Smooth muscle cell (in vitro differentiated cells): Measurements from ENCODE around the gene NOS1AP. TPM values are rescaled to one million over a fixed set of nuclear protein-coding genes. Genes with fewer than 3 reads are reported as not detected.

Experiments
- DNase-seq: peaks from one replicate; lab custom pipeline; 2025; ENCODE audit not compliant: unreplicated experiment; lab: John Stamatoyannopoulos, UW
- H2AFZ ChIP-seq: fragments of 200-600 bp; sonication (generic); 2 replicates; pipeline ENCODE4 v1.6.0; 2016; ENCODE audit warnings: antibody characterized with exemption, low read depth, mild to moderate bottlenecking
- H3F3A ChIP-seq: fragments of 200-600 bp; sonication (generic); 2 replicates; pipeline ENCODE4 v1.6.0; 2017; ENCODE audit warnings: antibody characterized with exemption, low read depth
- H3K27ac ChIP-seq: fragments of 200-600 bp; sonication (generic); 2 replicates; pipeline ENCODE4 v1.5.1; 2016; ENCODE audit warnings: low read depth, mild to moderate bottlenecking
- H3K27me3 ChIP-seq: fragments of 200-600 bp; sonication (generic); 2 replicates; pipeline ENCODE4 v1.6.1; 2016; ENCODE audit warnings: low read depth, mild to moderate bottlenecking
- H3K36me3 ChIP-seq: fragments of 200-600 bp; sonication (generic); 2 replicates; pipeline ENCODE4 v1.5.1; 2016; ENCODE audit warnings: low read depth
- H3K4me1 ChIP-seq: fragments of 200-600 bp; sonication (generic); 2 replicates; pipeline ENCODE4 v1.5.1; 2016; ENCODE audit warnings: low read depth
- H3K4me2 ChIP-seq: fragments of 200-600 bp; sonication (generic); 2 replicates; pipeline ENCODE4 v1.6.0; 2016; ENCODE audit warnings: mild to moderate bottlenecking
- H3K4me3 ChIP-seq: fragments of 200-600 bp; sonication (generic); 2 replicates; pipeline ENCODE4 v1.5.1; 2016; ENCODE audit warnings: mild to moderate bottlenecking
- H3K79me2 ChIP-seq: fragments of 200-600 bp; sonication (generic); 2 replicates; pipeline ENCODE4 v1.6.0; 2016; ENCODE audit warnings: low read depth, mild to moderate bottlenecking
- H3K9ac ChIP-seq: fragments of 200-600 bp; sonication (generic); 2 replicates; pipeline ENCODE4 v1.6.0; 2016; ENCODE audit warnings: low read depth
- H3K9me3 ChIP-seq: fragments of 200-600 bp; sonication (generic); replicated peaks from 2 replicates; pipeline ENCODE4 v1.5.1; 2016; ENCODE audit warnings: low read depth
- H4K20me1 ChIP-seq: fragments of 200-600 bp; sonication (generic); 2 replicates; pipeline ENCODE4 v1.6.0; 2016; ENCODE audit warnings: low read depth
- CTCF ChIP-seq: fragments of 200-600 bp; sonication (generic); IDR thresholded peaks from 2 replicates; pipeline ENCODE4 v1.5.1; 2017; ENCODE audit warnings: borderline replicate concordance, mild to moderate bottlenecking, antibody characterized with exemption; ENCODE audit not compliant: insufficient read depth, poor library complexity, severe bottlenecking
- WGBS: methylation state at CpG from one replicate; pipeline ENCODE4 v1.1.7; 2016; ENCODE audit warnings: low lambda C conversion rate; 5-methylcytosine and 5-hydroxymethylcytosine counted together
- polyA plus RNA-seq: library from polyadenylated mRNA; unstranded; fragments of >200 nt; fragmentation: Nextera tagmentation; extraction: Ambion mirVana; gene quantifications from 2 replicates; pipeline ENCODE4 v1.2.1, GENCODE V29; 2016
- total RNA-seq: library from RNA; depleted of rRNA; stranded (reverse); fragments of >200 nt; gene quantifications from 2 replicates; pipeline ENCODE4 v1.2.3, GENCODE V29; 2014

NOS1AP gene
- total and polyA plus RNA-seq, 2 experiments from 2014 or later: 0.54 to 0.80 TPM

GRCh38 chr1:162138112-162138511, 68.6 kb downstream of the NOS1AP start:
- Histone ChIP-seq H3K27me3 (no peaks in the 10 kb centered on the region), H3F3A (no peaks in the 10 kb centered on the region), H2AFZ (no peak overlapping the region), H3K27ac (no peak overlapping the region), H3K9me3 (no peaks in the 10 kb centered on the region), H3K4me3 (no peak overlapping the region), H3K36me3 (no peaks in the 10 kb centered on the region), H3K9ac (no peak overlapping the region), H3K4me1 (peaks cover 6% of the 10 kb centered on the region), H3K79me2 (no peaks in the 10 kb centered on the region), H4K20me1 (no peaks in the 10 kb centered on the region), H3K4me2 (no peak overlapping the region)
- TF ChIP-seq CTCF: no peak
- DNase-seq: no peak
- 96% methylated on average over 2 of the region's 2 CpGs for WGBS

- Histone ChIP-seq H4K20me1 (no peaks in the 10 kb centered on the region), H2AFZ (no peak overlapping the region), H3K9ac (no peak overlapping the region), H3K4me3 (no peak overlapping the region), H3K4me2 (no peak overlapping the region), H3K79me2 (no peaks in the 10 kb centered on the region), H3K9me3 (no peaks in the 10 kb centered on the region), H3F3A (no peaks in the 10 kb centered on the region), H3K27me3 (no peaks in the 10 kb centered on the region), H3K27ac (no peak overlapping the region), H3K36me3 (no peaks in the 10 kb centered on the region), H3K4me1 (peaks cover 6% of the 10 kb centered on the region)
- DNase-seq: no peak
- TF ChIP-seq CTCF: no peak
- WGBS: 55% methylated on average over 4 of the region's 4 CpGs
Observed at GRCh38 chr1:162138599-162139181, 69.2 kb downstream of the NOS1AP start.

GRCh38 chr1:162139211-162139610, 69.7 kb downstream of the NOS1AP start:
- Histone ChIP-seq H3K27ac (no peak overlapping the region), H3K9ac (no peak overlapping the region), H2AFZ (no peak overlapping the region), H3K79me2 (no peaks in the 10 kb centered on the region), H3K36me3 (no peaks in the 10 kb centered on the region), H3K4me1 (peaks cover 6% of the 10 kb centered on the region), H3K9me3 (no peaks in the 10 kb centered on the region), H3K4me2 (no peak overlapping the region), H4K20me1 (no peaks in the 10 kb centered on the region), H3K27me3 (no peaks in the 10 kb centered on the region), H3F3A (no peaks in the 10 kb centered on the region), H3K4me3 (no peak overlapping the region)
- no peak for TF ChIP-seq CTCF
- DNase-seq: no peak
- WGBS: 72% methylated on average over 1 of the region's 1 CpG

GRCh38 chr1:162141281-162142054, 72.0 kb downstream of the NOS1AP start:
- Histone ChIP-seq H3K27me3 (no peaks in the 10 kb centered on the region), H3K9me3 (no peaks in the 10 kb centered on the region), H2AFZ (no peak overlapping the region), H4K20me1 (no peaks in the 10 kb centered on the region), H3F3A (no peaks in the 10 kb centered on the region), H3K36me3 (no peaks in the 10 kb centered on the region), H3K79me2 (no peaks in the 10 kb centered on the region), H3K27ac (no peak overlapping the region), H3K4me2 (no peak overlapping the region), H3K9ac (no peak overlapping the region), H3K4me1 (peaks cover 26% of the 10 kb centered on the region), H3K4me3 (no peak overlapping the region)
- WGBS: 57% methylated on average over 5 of the region's 5 CpGs
- TF ChIP-seq CTCF: no peak
- DNase-seq: no peak
